ENCODE measurements around the gene SPOPL.
"Not testable (repeated sequence)": the region's sequence is repeated elsewhere in the genome, so short reads cannot be mapped to it uniquely, and the experiment has no call there.

The SPOPL gene

GRCh38 chr2:138454761-138455160, 46.8 kb upstream of the SPOPL start:
- H3K4me3 ChIP-seq (ENCODE audit: insufficient read depth, low read length, poor library complexity, severe bottlenecking) = no peak overlapping the region
- H3K4me2 ChIP-seq (ENCODE audit: low read depth, low read length, poor library complexity, severe bottlenecking) = no peak overlapping the region
- H2AFZ ChIP-seq (ENCODE audit: low read depth, low read length, severe bottlenecking) = no peak overlapping the region
- no peaks in the 10 kb centered on the region for H3K79me2 ChIP-seq (ENCODE audit: insufficient read depth, low read length)
- no peaks in the 10 kb centered on the region for H4K20me1 ChIP-seq (ENCODE audit: low read depth, low read length)
- H3K9me2 ChIP-seq (replicated peaks; ENCODE audit: insufficient read depth, low read length) = no peaks in the 10 kb centered on the region
- no peaks in the 10 kb centered on the region for H3F3A ChIP-seq (ENCODE audit: insufficient read depth)
- H3K27me3 ChIP-seq (ENCODE audit: low read length) = no peaks in the 10 kb centered on the region
- H3K9me3 ChIP-seq (ENCODE audit: insufficient read depth, low read length) = no peaks in the 10 kb centered on the region
- H3K9ac ChIP-seq (ENCODE audit: low read length) = no peak overlapping the region
- H3K36me3 ChIP-seq (ENCODE audit: low read length) = no peaks in the 10 kb centered on the region
- no peak overlapping the region for H3K27ac ChIP-seq (ENCODE audit: low read depth, low read length)
- no peak for TF ChIP-seq CTCF (IDR thresholded peaks at IDR 0.05; ENCODE audit: insufficient read depth, low read length, poor library complexity, severe bottlenecking)
- no peak for TF ChIP-seq EZH2phosphoT487 (conservative IDR thresholded peaks at IDR 0.05; ENCODE audit: low read length)

GRCh38 chr2:138455275-138455674, 46.3 kb upstream of the SPOPL start:
- no peaks in the 10 kb centered on the region for H3F3A ChIP-seq (ENCODE audit: insufficient read depth)
- no peak overlapping the region for H3K9ac ChIP-seq (ENCODE audit: low read length)

GRCh38 chr2:138455691-138456090, 45.9 kb upstream of the SPOPL start:
- H3K4me3 ChIP-seq (ENCODE audit: insufficient read depth, low read length, poor library complexity, severe bottlenecking) = no peak overlapping the region
- H3K79me2 ChIP-seq (ENCODE audit: insufficient read depth, low read length) = no peaks in the 10 kb centered on the region
- no peaks in the 10 kb centered on the region for H3K9me2 ChIP-seq (replicated peaks; ENCODE audit: insufficient read depth, low read length)
- no peak overlapping the region for H3K9ac ChIP-seq (ENCODE audit: low read length)
- no peak overlapping the region for H2AFZ ChIP-seq (ENCODE audit: low read depth, low read length, severe bottlenecking)
- no peaks in the 10 kb centered on the region for H3K36me3 ChIP-seq (ENCODE audit: low read length)
- H3K27ac ChIP-seq (ENCODE audit: low read depth, low read length) = no peak overlapping the region
- no peaks in the 10 kb centered on the region for H3K27me3 ChIP-seq (ENCODE audit: low read length)
- TF ChIP-seq EZH2phosphoT487 (conservative IDR thresholded peaks at IDR 0.05; ENCODE audit: low read length) (no peak), CTCF (IDR thresholded peaks at IDR 0.05; ENCODE audit: insufficient read depth, low read length, poor library complexity, severe bottlenecking) (no peak)
- no peaks in the 10 kb centered on the region for H4K20me1 ChIP-seq (ENCODE audit: low read depth, low read length)
- H3K9me3 ChIP-seq (ENCODE audit: insufficient read depth, low read length) = no peaks in the 10 kb centered on the region
- no peak overlapping the region for H3K4me2 ChIP-seq (ENCODE audit: low read depth, low read length, poor library complexity, severe bottlenecking)
- no peaks in the 10 kb centered on the region for H3F3A ChIP-seq (ENCODE audit: insufficient read depth)

More at GRCh38 chr2:138455275-138455674, 46.3 kb upstream of the SPOPL start:
- H3K4me3 ChIP-seq (ENCODE audit: insufficient read depth, low read length, poor library complexity, severe bottlenecking) = no peak overlapping the region
- no peak overlapping the region for H2AFZ ChIP-seq (ENCODE audit: low read depth, low read length, severe bottlenecking)
- TF ChIP-seq EZH2phosphoT487 (conservative IDR thresholded peaks at IDR 0.05; ENCODE audit: low read length) (no peak), CTCF (IDR thresholded peaks at IDR 0.05; ENCODE audit: insufficient read depth, low read length, poor library complexity, severe bottlenecking) (no peak)
- H3K9me2 ChIP-seq (replicated peaks; ENCODE audit: insufficient read depth, low read length) = no peaks in the 10 kb centered on the region
- no peak overlapping the region for H3K27ac ChIP-seq (ENCODE audit: low read depth, low read length)
- H3K9me3 ChIP-seq (ENCODE audit: insufficient read depth, low read length) = no peaks in the 10 kb centered on the region
- no peaks in the 10 kb centered on the region for H3K79me2 ChIP-seq (ENCODE audit: insufficient read depth, low read length)
- no peak overlapping the region for H3K4me2 ChIP-seq (ENCODE audit: low read depth, low read length, poor library complexity, severe bottlenecking)
- H3K36me3 ChIP-seq (ENCODE audit: low read length) = no peaks in the 10 kb centered on the region
- no peaks in the 10 kb centered on the region for H3K27me3 ChIP-seq (ENCODE audit: low read length)
- no peaks in the 10 kb centered on the region for H4K20me1 ChIP-seq (ENCODE audit: low read depth, low read length)

GRCh38 chr2:138462689-138463088, 38.9 kb upstream of the SPOPL start:
- not testable (repeated sequence) for H3K9me2 ChIP-seq (replicated peaks; ENCODE audit: insufficient read depth, low read length); H3K27ac ChIP-seq (ENCODE audit: low read depth, low read length); H3K9me3 ChIP-seq (ENCODE audit: insufficient read depth, low read length); H3K4me2 ChIP-seq (ENCODE audit: low read depth, low read length, poor library complexity, severe bottlenecking); H3K4me3 ChIP-seq (ENCODE audit: insufficient read depth, low read length, poor library complexity, severe bottlenecking); H4K20me1 ChIP-seq (ENCODE audit: low read depth, low read length); H3K36me3 ChIP-seq (ENCODE audit: low read length); H2AFZ ChIP-seq (ENCODE audit: low read depth, low read length, severe bottlenecking); H3K9ac ChIP-seq (ENCODE audit: low read length); H3K27me3 ChIP-seq (ENCODE audit: low read length); H3K79me2 ChIP-seq (ENCODE audit: insufficient read depth, low read length); H3F3A ChIP-seq (ENCODE audit: insufficient read depth)
